ENCODE data around the gene TFPI. TPM values are rescaled to one million over a fixed set of nuclear protein-coding genes. Genes with fewer than 3 reads are reported as not detected.
"Not testable (repeated sequence)": the region's sequence is repeated elsewhere in the genome, so short reads cannot be mapped to it uniquely, and the experiment has no call there.

The TFPI gene
- total RNA-seq, 1 donor from 2014 or later = 0.11 TPM

- intact Hi-C loops (cut with micrococcal nuclease) = no loop called here
Observed at GRCh38 chr2:187554704-187555082, 458 bp upstream of the TFPI start.

GRCh38 chr2:187552828-187553681, 1.2 kb downstream of the TFPI start:
- intact Hi-C loops (cut with micrococcal nuclease) = no loop called here

- intact Hi-C loops (cut with micrococcal nuclease) = no loop called here
Observed at GRCh38 chr2:187552381-187552780, 1.9 kb downstream of the TFPI start.

- intact Hi-C loops (cut with micrococcal nuclease) = no loop called here
Observed at GRCh38 chr2:187550857-187551256, 3.4 kb downstream of the TFPI start.

- intact Hi-C loops (cut with micrococcal nuclease) = no loop called here
Observed at GRCh38 chr2:187549951-187550555, 4.2 kb downstream of the TFPI start.

GRCh38 chr2:187549193-187549592, 5.0 kb downstream of the TFPI start:
- intact Hi-C loops (cut with micrococcal nuclease) = no loop called here

GRCh38 chr2:187548656-187549055, 5.6 kb downstream of the TFPI start:
- intact Hi-C loops (cut with micrococcal nuclease) = no loop called here

GRCh38 chr2:187547353-187547979, 6.8 kb downstream of the TFPI start:
- intact Hi-C loops (cut with micrococcal nuclease) = no loop called here

GRCh38 chr2:187546762-187547333, 7.4 kb downstream of the TFPI start:
- intact Hi-C loops (cut with micrococcal nuclease) = no loop called here

GRCh38 chr2:187545238-187545751, 8.9 kb downstream of the TFPI start:
- intact Hi-C loops (cut with micrococcal nuclease) = no loop called here

GRCh38 chr2:187544371-187545080, 9.7 kb downstream of the TFPI start:
- intact Hi-C loops (cut with micrococcal nuclease) = no loop called here

GRCh38 chr2:187543488-187543887, 10.7 kb downstream of the TFPI start:
- intact Hi-C loops (cut with micrococcal nuclease) = no loop called here

GRCh38 chr2:187542123-187542522, 12.1 kb downstream of the TFPI start:
- intact Hi-C loops (cut with micrococcal nuclease) = no loop called here

GRCh38 chr2:187541086-187542085, 12.8 kb downstream of the TFPI start:
- intact Hi-C loops (cut with micrococcal nuclease) = no loop called here

GRCh38 chr2:187538222-187538621, 16.0 kb downstream of the TFPI start:
- intact Hi-C loops (cut with micrococcal nuclease) = not testable (repeated sequence)

- intact Hi-C loops (cut with micrococcal nuclease) = not testable (repeated sequence)
Observed at GRCh38 chr2:187535381-187535780, 18.9 kb downstream of the TFPI start.

- intact Hi-C loops (cut with micrococcal nuclease) = no loop called here
Observed at GRCh38 chr2:187532333-187533120, 21.7 kb downstream of the TFPI start.

- intact Hi-C loops (cut with micrococcal nuclease) = no loop called here
Observed at GRCh38 chr2:187529977-187530721, 24.1 kb downstream of the TFPI start.

Measured in T-helper 2 cell treated with Interferon-gamma antibody and Interleukin-4, amounts not matched to agents 100 ng/mL and 5 ng/mL, for 36 hours (primary cell).